Natural killer cell treated with Interleukin-12 subunit alpha and Interleukin-12 subunit beta and Interleukin-15 and Interleukin-18, amount 100 ng/mL, for 72 hours (primary cell): ENCODE results near the gene NTM. TPM values are rescaled to one million over a fixed set of nuclear protein-coding genes. Genes with fewer than 3 reads are reported as not detected.

Experiments used
- ATAC-seq, 2 donors: fragments of 150-1000 bp; cut with Tn5 transposase in 1 of 2; sonication (Bioruptor Pico), chemical (Tn5 transposase) in 1 of 2; 2 replicates each; pipeline ENCODE4 v1.10.0; 2021
- DNase-seq: peaks from one replicate; pipeline ENCODE4 v3.0.0; 2022; ENCODE audit warnings: low spot score
- H3K27ac Mint-ChIP-seq, 2 donors: 1 replicate in 1 of 2; 2 replicates in 1 of 2; pipeline ENCODE4 v1.8.0; 2022; ENCODE audit warnings: mixed read lengths in 2 of 2, mild to moderate bottlenecking in 1 of 2, moderate library complexity in 1 of 2
- H3K27me3 Mint-ChIP-seq, 2 donors: 1 replicate in 1 of 2; 2 replicates in 1 of 2; pipeline ENCODE4 v1.8.0; 2022; ENCODE audit warnings: mixed read lengths in 2 of 2
- H3K36me3 Mint-ChIP-seq: one replicate; pipeline ENCODE4 v1.8.0; 2022; ENCODE audit warnings: mixed read lengths
- H3K4me1 Mint-ChIP-seq, 2 donors: 1 replicate in 1 of 2; 2 replicates in 1 of 2; pipeline ENCODE4 v1.8.0; 2022; ENCODE audit warnings: low read depth in 2 of 2, mixed read lengths in 2 of 2, mild to moderate bottlenecking in 1 of 2
- H3K4me3 Mint-ChIP-seq: one replicate; pipeline ENCODE4 v1.8.0; 2022; ENCODE audit warnings: mixed read lengths
- H3K9me3 Mint-ChIP-seq: 2 replicates; pipeline ENCODE4 v1.8.0; 2022; ENCODE audit warnings: mixed read lengths
- total RNA-seq, 2 donors: library from RNA; stranded (reverse); gene quantifications; one replicate each; pipeline ENCODE4 v1.2.3, GENCODE V29; 2022

The NTM gene
- total RNA-seq, 2 donors from 2014 or later, result not detected

DNA sequence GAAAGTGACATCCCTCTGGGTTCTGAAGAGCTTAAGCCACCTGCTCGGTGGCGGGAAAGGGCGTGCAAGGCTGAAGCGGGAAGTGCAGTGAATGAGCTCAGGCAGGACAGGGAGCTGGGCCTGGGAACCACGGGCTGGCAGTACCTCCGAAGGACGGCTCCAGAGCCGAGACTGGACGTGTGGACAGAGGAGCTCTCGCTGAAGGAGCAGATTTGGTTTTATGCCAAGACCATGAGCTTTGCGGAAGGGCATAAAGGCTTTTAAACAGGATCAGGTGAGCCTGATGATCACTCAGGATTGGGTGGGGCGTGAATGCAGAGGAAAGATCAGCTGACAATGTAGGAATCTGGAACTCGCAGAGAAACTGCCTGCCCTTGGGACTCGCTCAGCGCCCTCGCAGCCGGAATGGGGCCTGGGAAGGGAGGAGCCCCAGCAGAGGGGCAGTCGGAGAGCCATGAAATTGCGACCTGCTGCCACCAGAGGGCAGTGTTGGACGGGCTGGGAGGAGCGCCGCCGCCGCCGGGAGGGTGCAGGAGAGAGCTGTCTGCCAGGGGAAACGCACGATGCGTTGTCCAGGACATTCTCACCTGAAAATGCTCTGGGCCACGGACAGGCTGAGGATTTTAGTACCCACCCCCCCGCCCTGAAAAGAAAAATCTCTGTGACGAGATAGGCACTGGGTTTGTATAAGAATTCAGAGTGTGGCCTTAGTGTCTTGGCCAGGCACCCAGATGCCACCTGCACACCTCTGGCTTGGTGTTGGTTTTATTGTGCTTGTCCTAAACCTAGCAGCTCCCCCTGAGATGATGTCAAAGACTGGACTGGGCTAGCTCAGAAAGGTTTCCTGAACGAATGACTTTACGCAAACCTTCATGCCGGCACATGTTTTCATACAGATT lies 324.4 kb downstream of the NTM start:
- DNase-seq (no peak), ATAC-seq (peak; percentile 63 to 64)
- Mint-ChIP-seq H3K36me3 (no peaks in the 10 kb centered on the region), H3K4me1 (peaks cover 7 to 8% of the 10 kb centered on the region in 2 donors), H3K27me3 (peaks cover 24 to 33% of the 10 kb centered on the region in 2 donors), H3K9me3 (no peaks in the 10 kb centered on the region), H3K27ac (no peak overlapping the region), H3K4me3 (no peak overlapping the region)

DNA sequence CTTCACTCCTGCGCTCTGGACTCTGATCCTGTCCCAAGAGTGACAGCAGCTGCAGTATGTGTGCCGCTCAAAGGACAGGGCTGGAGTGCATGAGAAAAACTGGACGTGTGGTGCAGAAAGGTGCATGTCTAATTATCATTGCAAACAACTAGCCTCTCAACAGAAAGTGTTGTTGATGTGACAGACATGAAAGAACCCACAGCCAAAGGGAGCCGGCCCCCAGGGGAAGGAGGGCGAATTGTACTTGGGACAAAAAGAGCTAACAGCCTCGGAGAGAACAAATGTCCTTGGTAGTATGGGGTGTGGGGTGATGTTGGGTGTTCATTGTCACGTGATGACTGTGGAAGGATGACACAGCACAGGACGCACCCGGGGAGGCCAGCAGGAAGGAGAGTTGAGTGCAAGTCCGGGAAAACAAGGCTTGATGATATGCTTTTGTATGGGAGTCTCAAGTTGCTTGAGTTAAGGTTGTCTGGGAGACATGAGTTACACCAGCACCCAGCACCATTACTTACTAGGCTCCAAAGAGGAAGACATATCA lies 325.5 kb downstream of the NTM start:
- Mint-ChIP-seq H3K27ac (no peak overlapping the region), H3K4me3 (no peak overlapping the region), H3K27me3 (peaks cover 20 to 33% of the 10 kb centered on the region in 2 donors), H3K36me3 (no peaks in the 10 kb centered on the region), H3K9me3 (no peaks in the 10 kb centered on the region), H3K4me1 (peaks cover 3 to 8% of the 10 kb centered on the region in 2 donors)
- no peak for ATAC-seq
- DNase-seq, result no peak

DNA sequence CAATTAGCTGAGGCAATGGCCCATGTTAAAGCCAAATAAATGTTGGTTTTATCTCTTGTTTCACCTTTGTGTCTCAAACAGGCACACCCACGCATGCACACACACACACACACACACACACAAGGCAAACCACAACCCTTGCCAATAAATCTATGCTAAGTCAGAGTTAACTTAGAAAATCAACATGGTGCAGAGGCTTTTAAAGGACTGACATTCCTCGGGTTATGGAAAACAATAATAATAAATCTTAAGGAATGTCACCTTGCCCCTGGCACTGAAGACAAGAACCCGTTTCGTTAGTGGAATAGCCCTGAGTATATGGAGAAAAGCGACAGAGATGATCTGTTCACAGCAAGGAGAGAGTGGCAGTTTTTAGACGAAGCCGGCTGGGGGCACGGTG lies 326.3 kb downstream of the NTM start:
- Mint-ChIP-seq H3K27me3 (peaks cover 20 to 33% of the 10 kb centered on the region in 2 donors), H3K4me1 (peaks cover 3 to 8% of the 10 kb centered on the region in 2 donors), H3K4me3 (no peak overlapping the region), H3K27ac (no peak overlapping the region), H3K9me3 (no peaks in the 10 kb centered on the region), H3K36me3 (no peaks in the 10 kb centered on the region)
- DNase-seq (no peak), ATAC-seq (no peak)

DNA sequence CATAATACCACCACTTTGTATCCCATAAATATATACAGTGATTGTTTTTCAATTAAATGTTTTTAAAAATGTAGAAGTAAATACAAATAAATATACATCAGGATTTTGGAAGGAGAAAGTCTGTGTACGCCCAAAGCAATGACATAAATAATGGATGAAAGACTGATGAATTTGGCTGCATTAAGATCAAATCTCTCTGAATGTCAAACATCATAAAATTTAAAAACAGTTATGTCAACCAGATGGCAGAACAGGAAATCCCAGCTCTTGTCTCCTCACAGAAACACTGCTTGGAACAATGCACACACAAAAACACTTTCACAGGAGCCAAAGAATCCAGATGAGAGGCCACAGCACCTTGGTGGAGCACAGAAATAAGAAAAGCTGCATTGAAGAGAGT lies 332.9 kb downstream of the NTM start:
- Mint-ChIP-seq H3K9me3 (peaks cover 8% of the 10 kb centered on the region), H3K27me3 (peaks cover 0 to 7% of the 10 kb centered on the region in 2 donors), H3K36me3 (peaks cover 9% of the 10 kb centered on the region), H3K4me1 (no peaks in the 10 kb centered on the region), H3K27ac (no peak overlapping the region), H3K4me3 (no peak overlapping the region)
- DNase-seq (no peak), ATAC-seq (no peak)

DNA sequence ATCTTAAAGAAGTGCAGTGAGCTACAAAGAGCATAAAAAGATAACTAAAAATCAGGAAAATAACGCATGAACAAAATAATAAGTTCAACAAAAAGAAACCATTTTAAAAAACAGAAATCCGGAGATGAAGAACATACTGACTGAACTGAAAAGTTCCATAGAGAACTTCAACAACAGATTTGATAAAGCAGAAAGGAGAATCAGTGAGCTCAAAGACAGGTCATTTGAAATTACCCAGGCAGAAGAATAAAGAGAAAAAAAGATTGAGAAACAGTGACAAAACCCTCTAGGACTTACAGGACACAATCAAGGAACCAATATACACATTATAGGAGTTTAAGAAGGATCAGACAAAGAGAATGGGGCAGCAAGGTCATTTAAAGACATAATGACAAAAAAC lies 334.3 kb downstream of the NTM start:
- Mint-ChIP-seq H3K27ac (no peak overlapping the region), H3K36me3 (peaks cover 9% of the 10 kb centered on the region), H3K9me3 (peaks cover 17% of the 10 kb centered on the region)

DNA sequence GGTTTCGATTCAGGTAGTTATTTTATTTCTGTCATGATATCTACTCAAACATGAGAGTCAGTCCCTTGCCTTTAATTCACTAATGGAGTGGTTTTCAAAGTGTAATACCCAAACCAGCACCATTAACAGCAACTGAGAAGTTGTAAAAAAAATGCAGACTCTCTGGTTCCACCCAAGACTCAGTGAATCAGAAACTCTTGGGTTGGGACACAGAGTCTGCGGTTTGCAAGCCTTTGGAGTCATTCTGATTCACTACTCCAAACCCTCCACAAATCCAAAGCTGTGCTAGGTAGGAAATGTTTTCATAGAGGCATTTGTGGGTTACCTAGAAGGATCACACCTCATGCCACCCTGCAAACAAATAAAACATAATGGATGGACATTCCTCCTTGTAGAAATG lies 340.1 kb downstream of the NTM start:
- no peak for DNase-seq
- no peak for ATAC-seq

More for the DNA sequence above, 334.3 kb downstream of the NTM start:
- H3K4me3 Mint-ChIP-seq, result no peak overlapping the region
- no peak for DNase-seq
- no peak for ATAC-seq
- no peaks in the 10 kb centered on the region for H3K27me3 Mint-ChIP-seq
- no peaks in the 10 kb centered on the region for H3K4me1 Mint-ChIP-seq

DNA sequence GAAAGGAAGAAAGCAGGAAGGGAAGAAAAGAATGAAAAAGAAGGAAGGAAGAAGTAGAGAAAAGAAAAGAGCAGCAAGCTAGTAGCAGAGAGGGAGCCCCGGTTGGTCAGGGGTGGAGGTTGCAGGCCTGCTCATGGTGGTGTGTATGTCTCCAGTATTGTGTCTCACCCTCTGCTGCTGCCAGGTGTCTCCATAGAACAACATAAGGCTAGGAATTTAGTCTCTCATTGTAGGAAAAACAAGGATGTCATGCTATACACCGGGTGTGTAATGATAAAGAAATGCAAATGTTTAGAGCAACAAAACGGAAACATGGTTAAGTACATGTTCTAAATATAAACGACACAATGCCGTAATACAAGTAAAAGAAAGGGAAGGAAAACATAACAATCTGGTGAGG lies 342.5 kb downstream of the NTM start:
- no peaks in the 10 kb centered on the region for H3K4me1 Mint-ChIP-seq
- no peak overlapping the region for H3K27ac Mint-ChIP-seq
- no peak for DNase-seq
- H3K27me3 Mint-ChIP-seq, result no peaks in the 10 kb centered on the region
- no peak for ATAC-seq
- H3K9me3 Mint-ChIP-seq, result peaks cover 19% of the 10 kb centered on the region
- H3K4me3 Mint-ChIP-seq, result no peak overlapping the region
- H3K36me3 Mint-ChIP-seq, result no peaks in the 10 kb centered on the region

More for the DNA sequence above, 340.1 kb downstream of the NTM start:
- no peak overlapping the region for H3K27ac Mint-ChIP-seq
- H3K9me3 Mint-ChIP-seq, result peaks cover 14% of the 10 kb centered on the region
- no peaks in the 10 kb centered on the region for H3K36me3 Mint-ChIP-seq
- H3K4me3 Mint-ChIP-seq, result no peak overlapping the region
- H3K4me1 Mint-ChIP-seq, result no peaks in the 10 kb centered on the region
- no peaks in the 10 kb centered on the region for H3K27me3 Mint-ChIP-seq

DNA sequence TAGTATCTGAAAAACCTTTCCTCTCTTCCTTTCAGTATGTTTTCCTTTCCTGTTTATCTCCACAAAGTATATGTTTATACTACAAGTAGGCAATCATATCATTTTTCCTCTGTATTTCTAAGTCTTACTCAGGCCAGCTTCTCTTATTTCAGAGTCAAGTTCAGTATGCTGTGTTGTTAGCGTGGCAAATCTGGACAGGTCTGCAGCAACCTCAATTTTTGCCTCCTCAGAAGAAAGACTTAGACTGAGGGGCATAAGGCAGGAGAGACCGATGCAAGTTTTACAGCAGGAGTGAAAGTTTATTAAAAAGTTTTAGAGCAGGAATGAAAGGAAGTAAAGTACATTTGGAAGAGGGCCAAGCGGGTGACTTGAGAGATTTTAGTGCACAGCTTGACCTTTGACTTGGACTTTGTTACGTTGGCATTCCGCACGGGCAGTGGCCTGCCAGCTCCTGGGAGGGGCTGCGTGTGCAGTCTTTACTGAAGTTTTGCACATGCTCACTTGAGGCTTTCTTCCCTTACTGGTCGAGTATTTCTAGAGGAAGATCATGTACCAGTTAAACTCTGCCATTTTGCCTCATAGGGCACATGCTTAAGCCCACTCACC lies 343.2 kb downstream of the NTM start:
- Mint-ChIP-seq H3K27ac (no peak overlapping the region), H3K4me1 (no peaks in the 10 kb centered on the region), H3K9me3 (peaks cover 19% of the 10 kb centered on the region), H3K36me3 (no peaks in the 10 kb centered on the region), H3K4me3 (no peak overlapping the region), H3K27me3 (no peaks in the 10 kb centered on the region)
- no peak for DNase-seq
- no peak for ATAC-seq

DNA sequence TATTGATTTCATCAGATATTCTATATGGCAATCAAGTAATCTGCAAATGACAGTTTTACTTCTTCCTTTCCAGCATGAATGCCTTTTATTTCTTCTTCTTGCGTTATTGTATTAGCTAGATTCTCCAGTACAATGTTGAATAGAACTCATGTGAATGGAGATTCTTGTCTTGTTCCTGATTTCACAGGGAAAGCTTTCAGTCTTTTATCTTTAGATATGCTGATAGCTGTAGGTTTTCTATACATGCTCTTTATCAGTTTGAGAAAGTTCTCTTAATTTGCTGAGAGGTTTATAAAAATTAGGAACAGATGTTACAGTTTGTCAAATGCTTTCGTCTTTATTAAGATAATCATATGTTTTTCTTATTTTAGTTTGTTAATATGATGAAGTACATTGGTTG lies 347.2 kb downstream of the NTM start:
- ATAC-seq (no peak), DNase-seq (no peak)

DNA sequence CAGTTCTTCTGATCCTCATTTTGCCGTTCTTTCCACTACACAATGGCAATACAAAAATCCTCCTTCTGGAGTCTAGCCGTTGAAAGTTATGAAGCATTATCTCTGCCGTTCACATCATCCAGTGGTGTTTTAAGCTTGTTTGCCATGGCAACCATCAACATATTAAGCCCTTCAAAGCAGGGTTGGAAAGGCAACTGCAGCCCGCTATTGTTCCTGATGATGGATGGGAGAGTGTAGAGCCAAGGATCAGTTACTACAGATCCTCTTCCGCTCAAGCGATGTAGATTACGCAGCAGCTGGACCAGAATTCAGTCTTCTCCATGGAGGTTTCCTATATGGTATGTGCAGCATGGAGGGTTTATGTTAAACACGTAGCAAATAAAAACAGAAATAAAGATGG lies 352.7 kb downstream of the NTM start:
- H3K27ac Mint-ChIP-seq, result no peak overlapping the region
- DNase-seq (no peak), ATAC-seq (no peak)
- H3K4me3 Mint-ChIP-seq, result no peak overlapping the region
- H3K27me3 Mint-ChIP-seq, result no peaks in the 10 kb centered on the region
- H3K4me1 Mint-ChIP-seq, result no peaks in the 10 kb centered on the region
- no peaks in the 10 kb centered on the region for H3K36me3 Mint-ChIP-seq
- peaks cover 12% of the 10 kb centered on the region for H3K9me3 Mint-ChIP-seq

More for the DNA sequence above, 347.2 kb downstream of the NTM start:
- no peaks in the 10 kb centered on the region for H3K36me3 Mint-ChIP-seq
- no peaks in the 10 kb centered on the region for H3K4me1 Mint-ChIP-seq
- H3K27me3 Mint-ChIP-seq, result no peaks in the 10 kb centered on the region
- no peak overlapping the region for H3K27ac Mint-ChIP-seq
- H3K9me3 Mint-ChIP-seq, result peaks cover 7% of the 10 kb centered on the region
- H3K4me3 Mint-ChIP-seq, result no peak overlapping the region

DNA sequence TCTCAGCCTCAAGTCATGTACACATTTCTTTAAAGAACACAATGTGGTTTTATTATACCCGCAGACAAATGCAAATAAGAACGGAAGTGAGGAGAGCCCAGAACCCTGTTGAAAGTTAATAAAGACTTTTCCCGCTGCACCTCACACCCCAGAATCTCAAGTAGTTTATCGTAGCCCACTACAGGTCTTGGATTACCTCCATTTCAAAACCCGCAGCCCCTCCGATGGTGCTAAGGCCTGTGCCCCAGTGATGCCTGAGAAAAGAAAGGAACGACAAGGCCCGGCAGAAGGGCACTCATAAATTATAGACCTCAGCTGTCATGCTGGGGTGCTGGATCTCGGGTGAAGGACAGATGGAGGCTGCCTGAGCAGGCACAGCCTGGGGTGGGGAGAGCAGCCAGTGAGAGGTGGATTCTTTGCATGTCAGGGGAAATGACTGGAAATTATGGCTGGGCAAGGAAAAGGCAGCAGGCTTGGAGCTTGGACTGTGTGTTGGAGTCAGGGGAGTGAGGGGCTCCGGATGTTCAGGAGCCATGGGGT lies 354.1 kb downstream of the NTM start:
- no peaks in the 10 kb centered on the region for H3K36me3 Mint-ChIP-seq
- H3K4me3 Mint-ChIP-seq, result no peak overlapping the region
- peaks cover 10% of the 10 kb centered on the region for H3K9me3 Mint-ChIP-seq
- H3K27me3 Mint-ChIP-seq, result no peaks in the 10 kb centered on the region
- H3K27ac Mint-ChIP-seq, result no peak overlapping the region
- DNase-seq (no peak), ATAC-seq (no peak)
- H3K4me1 Mint-ChIP-seq, result no peaks in the 10 kb centered on the region

DNA sequence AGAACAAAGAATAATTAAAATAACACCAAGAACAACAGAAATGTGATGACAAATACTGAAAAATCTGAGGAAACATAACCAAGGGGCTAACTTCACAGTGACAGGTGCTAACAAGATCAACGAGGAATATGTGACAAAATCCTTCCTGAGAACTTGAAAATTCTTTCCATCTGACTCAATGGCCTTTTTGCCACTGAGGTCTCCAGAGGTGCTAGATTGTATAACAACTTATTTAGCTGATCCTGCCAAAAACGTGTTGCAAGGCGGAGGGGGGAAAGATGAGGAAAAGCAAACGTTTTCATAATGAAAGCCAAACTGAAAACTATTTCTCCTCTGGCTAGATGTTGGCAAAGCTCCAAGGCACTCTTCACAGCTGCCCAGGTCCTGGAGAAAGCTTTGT lies 364.5 kb downstream of the NTM start:
- Mint-ChIP-seq H3K9me3 (peaks cover 2% of the 10 kb centered on the region), H3K27me3 (no peaks in the 10 kb centered on the region), H3K27ac (no peak overlapping the region), H3K4me3 (no peak overlapping the region), H3K4me1 (no peaks in the 10 kb centered on the region), H3K36me3 (no peaks in the 10 kb centered on the region)
- DNase-seq (no peak), ATAC-seq (no peak)

DNA sequence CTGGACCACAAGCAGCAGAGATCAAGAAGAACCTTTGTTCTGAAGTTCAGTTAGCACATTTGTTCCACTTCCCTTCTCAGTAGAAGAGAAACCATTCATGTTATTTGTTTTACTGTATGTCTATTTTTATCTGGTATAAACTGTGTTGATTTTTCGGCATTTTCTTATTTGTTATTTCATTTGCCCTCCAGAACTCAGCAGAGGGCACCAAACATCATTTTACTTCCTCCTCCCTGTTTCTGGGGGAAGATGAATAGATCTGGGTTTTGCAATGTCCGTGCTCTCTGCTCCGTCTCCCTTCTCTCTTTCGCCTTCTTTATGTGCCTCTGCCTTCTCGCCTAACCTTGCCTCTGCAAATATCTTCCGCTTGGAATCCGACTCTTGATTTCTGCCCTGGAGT lies 366.9 kb downstream of the NTM start:
- ATAC-seq (no peak), DNase-seq (no peak)
- no peak overlapping the region for H3K27ac Mint-ChIP-seq
- H3K36me3 Mint-ChIP-seq, result no peaks in the 10 kb centered on the region
- no peaks in the 10 kb centered on the region for H3K4me1 Mint-ChIP-seq
- H3K9me3 Mint-ChIP-seq, result peaks cover 2% of the 10 kb centered on the region
- no peaks in the 10 kb centered on the region for H3K27me3 Mint-ChIP-seq
- H3K4me3 Mint-ChIP-seq, result no peak overlapping the region
